OCI-LY1 (cell line): ENCODE measurements around the gene ALDH1L1.

Source experiments
- H2AFZ ChIP-seq: fragments of 200-600 bp; sonication (generic), shearing (Covaris generic); 2 replicates; pipeline ENCODE4 v1.6.0; 2014; ENCODE audit warnings: antibody characterized with exemption, mild to moderate bottlenecking, low read length
- H3F3A ChIP-seq: fragments of 200-600 bp; sonication (generic), shearing (Covaris generic); 2 replicates; pipeline ENCODE4 v1.6.0; 2014; ENCODE audit warnings: mild to moderate bottlenecking, antibody characterized with exemption, low read length, moderate library complexity; ENCODE audit not compliant: insufficient read depth
- H3K27ac ChIP-seq: fragments of 200-600 bp; sonication (generic); 2 replicates; pipeline ENCODE4 v1.5.1; 2014; ENCODE audit warnings: low read length, mixed run types, mild to moderate bottlenecking, low read depth; ENCODE audit not compliant: poor library complexity, severe bottlenecking
- H3K27me3 ChIP-seq: fragments of 200-600 bp; sonication (generic); 2 replicates; pipeline ENCODE4 v1.6.0; 2014; ENCODE audit warnings: antibody characterized with exemption, mild to moderate bottlenecking, low read length, moderate library complexity; ENCODE audit not compliant: insufficient read depth
- H3K36me3 ChIP-seq: fragments of 200-600 bp; sonication (generic); 2 replicates; pipeline ENCODE4 v1.6.1; 2014; ENCODE audit warnings: mild to moderate bottlenecking, antibody characterized with exemption, low read length, moderate library complexity, mixed read lengths; ENCODE audit not compliant: insufficient read depth
- H3K4me1 ChIP-seq: fragments of 200-600 bp; sonication (generic); 2 replicates; pipeline ENCODE4 v1.5.1; 2014; ENCODE audit warnings: mild to moderate bottlenecking, low read length, moderate library complexity; ENCODE audit not compliant: insufficient read depth, severe bottlenecking
- H3K4me2 ChIP-seq: fragments of 200-600 bp; sonication (generic), shearing (Covaris generic); 2 replicates; pipeline ENCODE4 v1.6.1; 2014; ENCODE audit warnings: low read length
- H3K4me3 ChIP-seq: fragments of 200-600 bp; sonication (generic); 2 replicates; pipeline ENCODE4 v1.5.1; 2014; ENCODE audit warnings: low read length, low read depth, mild to moderate bottlenecking, mixed read lengths; ENCODE audit not compliant: poor library complexity, severe bottlenecking
- H3K79me2 ChIP-seq: fragments of 200-600 bp; shearing (Covaris generic); 2 replicates; pipeline ENCODE4 v1.6.1; 2016; ENCODE audit warnings: mixed run types, low read length, mixed read lengths; ENCODE audit not compliant: insufficient read depth
- H3K9ac ChIP-seq: fragments of 200-600 bp; sonication (generic), shearing (Covaris generic); 2 replicates; pipeline ENCODE4 v1.6.1; 2014; ENCODE audit warnings: mild to moderate bottlenecking, low read length, mixed read lengths
- H3K9me2 ChIP-seq: fragments of 200-600 bp; sonication (generic), shearing (Covaris generic); 2 replicates; pipeline ENCODE4 v1.6.1; 2014; ENCODE audit warnings: low read depth, mild to moderate bottlenecking, low read length, mixed read lengths
- H3K9me3 ChIP-seq: fragments of 200-600 bp; shearing (Covaris generic); 2 replicates; pipeline ENCODE4 v1.6.1; 2014; ENCODE audit warnings: low read length, mixed read lengths
- H4K20me1 ChIP-seq: fragments of 200-600 bp; sonication (generic), shearing (Covaris generic); 2 replicates; pipeline ENCODE4 v1.6.0; 2016; ENCODE audit warnings: mild to moderate bottlenecking, low read length; ENCODE audit not compliant: insufficient read depth
- EZH2 ChIP-seq: fragments of 200-600 bp; sonication (generic), shearing (Covaris generic); IDR thresholded peaks from 2 replicates; pipeline ENCODE4 v1.8.0; 2017; ENCODE audit warnings: borderline replicate concordance, mixed run types, mild to moderate bottlenecking, antibody characterized with exemption, low read length, moderate library complexity, mixed read lengths
- TF ChIP-seq, protein P1 (sequence below): fragments of 200-600 bp; sonication (generic), shearing (Covaris generic); IDR thresholded peaks from 2 replicates; pipeline ENCODE4 v1.5.1; 2017; ENCODE audit warnings: mild to moderate bottlenecking, antibody characterized with exemption, low read length, moderate library complexity, mixed read lengths

The ALDH1L1 gene

GRCh38 chr3:126166009-126166408 lies 14.4 kb downstream of the ALDH1L1 start:
- no peak for TF ChIP-seq EZH2
- Histone ChIP-seq H2AFZ (no peak overlapping the region), H4K20me1 (no peaks in the 10 kb centered on the region), H3K4me2 (no peak overlapping the region), H3F3A (no peaks in the 10 kb centered on the region), H3K9ac (no peak overlapping the region), H3K36me3 (no peaks in the 10 kb centered on the region), H3K4me1 (no peaks in the 10 kb centered on the region), H3K27ac (no peak overlapping the region), H3K27me3 (no peaks in the 10 kb centered on the region), H3K9me2 (no peaks in the 10 kb centered on the region), H3K9me3 (no peaks in the 10 kb centered on the region), H3K79me2 (no peaks in the 10 kb centered on the region), H3K4me3 (no peak overlapping the region)

GRCh38 chr3:126161309-126161708 lies 19.1 kb downstream of the ALDH1L1 start:
- Histone ChIP-seq H3K79me2 (no peaks in the 10 kb centered on the region), H3F3A (no peaks in the 10 kb centered on the region), H3K4me1 (peaks cover 5% of the 10 kb centered on the region), H3K9ac (no peak overlapping the region), H3K9me2 (no peaks in the 10 kb centered on the region), H3K4me3 (no peak overlapping the region), H2AFZ (no peak overlapping the region), H3K27me3 (no peaks in the 10 kb centered on the region; the same call in 1 of the 2 replicates), H3K4me2 (no peak overlapping the region), H4K20me1 (no peaks in the 10 kb centered on the region), H3K36me3 (no peaks in the 10 kb centered on the region), H3K27ac (no peak overlapping the region), H3K9me3 (0 out of 2 replicates have a peak, but pooled peaks cover 4% of the 10 kb centered on the region)
- TF ChIP-seq EZH2 = no peak
- TF ChIP-seq, protein P1, sequence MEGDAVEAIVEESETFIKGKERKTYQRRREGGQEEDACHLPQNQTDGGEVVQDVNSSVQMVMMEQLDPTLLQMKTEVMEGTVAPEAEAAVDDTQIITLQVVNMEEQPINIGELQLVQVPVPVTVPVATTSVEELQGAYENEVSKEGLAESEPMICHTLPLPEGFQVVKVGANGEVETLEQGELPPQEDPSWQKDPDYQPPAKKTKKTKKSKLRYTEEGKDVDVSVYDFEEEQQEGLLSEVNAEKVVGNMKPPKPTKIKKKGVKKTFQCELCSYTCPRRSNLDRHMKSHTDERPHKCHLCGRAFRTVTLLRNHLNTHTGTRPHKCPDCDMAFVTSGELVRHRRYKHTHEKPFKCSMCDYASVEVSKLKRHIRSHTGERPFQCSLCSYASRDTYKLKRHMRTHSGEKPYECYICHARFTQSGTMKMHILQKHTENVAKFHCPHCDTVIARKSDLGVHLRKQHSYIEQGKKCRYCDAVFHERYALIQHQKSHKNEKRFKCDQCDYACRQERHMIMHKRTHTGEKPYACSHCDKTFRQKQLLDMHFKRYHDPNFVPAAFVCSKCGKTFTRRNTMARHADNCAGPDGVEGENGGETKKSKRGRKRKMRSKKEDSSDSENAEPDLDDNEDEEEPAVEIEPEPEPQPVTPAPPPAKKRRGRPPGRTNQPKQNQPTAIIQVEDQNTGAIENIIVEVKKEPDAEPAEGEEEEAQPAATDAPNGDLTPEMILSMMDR = no peak

GRCh38 chr3:126160243-126161210 lies 19.9 kb downstream of the ALDH1L1 start:
- H4K20me1 ChIP-seq = no peaks in the 10 kb centered on the region
- H3K79me2 ChIP-seq = no peaks in the 10 kb centered on the region
- no peak overlapping the region for H3K4me3 ChIP-seq
- H3K27ac ChIP-seq = no peak overlapping the region
- H3F3A ChIP-seq = no peaks in the 10 kb centered on the region
- H3K9ac ChIP-seq = no peak overlapping the region
- peaks cover 5% of the 10 kb centered on the region for H3K4me1 ChIP-seq
- H3K27me3 ChIP-seq = no peaks in the 10 kb centered on the region; the same call in 1 of the 2 replicates
- 0 out of 2 replicates have a peak, but pooled peaks cover 4% of the 10 kb centered on the region for H3K9me3 ChIP-seq
- no peak for TF ChIP-seq EZH2
- TF ChIP-seq, protein P1 = no peak
- no peak overlapping the region for H2AFZ ChIP-seq
- no peaks in the 10 kb centered on the region for H3K36me3 ChIP-seq
- no peak overlapping the region for H3K4me2 ChIP-seq
- no peaks in the 10 kb centered on the region for H3K9me2 ChIP-seq
